HepG2 (cell line): ENCODE results near the gene SUCLG2. TPM values are rescaled to one million over a fixed set of nuclear protein-coding genes. Genes with fewer than 3 reads are reported as not detected.

Experiments
- ATF7-NPFF ChIP-seq: sonication (generic); formaldehyde crosslinking; IDR thresholded peaks from 2 replicates; pipeline ENCODE4 v1.8.1; 2023; ENCODE audit warnings: mild to moderate bottlenecking, low read depth, missing genetic modification reagents, moderate library complexity
- ELF4 ChIP-seq: sonication (generic); formaldehyde crosslinking; IDR thresholded peaks from 2 replicates; pipeline ENCODE4 v1.5.0; 2020; ENCODE audit warnings: missing genetic modification reagents, mild to moderate bottlenecking, moderate library complexity, borderline replicate concordance
- FLYWCH1 ChIP-seq: sonication (generic); formaldehyde crosslinking; IDR thresholded peaks from 2 replicates; pipeline ENCODE4 v1.8.1; 2023; ENCODE audit warnings: mild to moderate bottlenecking, missing genetic modification reagents
- HNRNPL ChIP-seq: fragments of 200-400 bp; formaldehyde crosslinking; IDR thresholded peaks from 2 replicates; pipeline ENCODE4 v1.6.1; 2017; ENCODE audit warnings: mild to moderate bottlenecking, low read depth, low read length
- NFE2 ChIP-seq: sonication (generic); formaldehyde crosslinking; IDR thresholded peaks from 2 replicates; pipeline ENCODE4 v1.4.0; 2020; ENCODE audit warnings: missing genetic modification reagents
- PPARG ChIP-seq: conservative IDR thresholded peaks from 2 replicates; pipeline ENCODE4 v1.6.1; 2016; ENCODE audit warnings: missing biosample characterization, missing genetic modification reagents
- SALL1 ChIP-seq: sonication (generic); formaldehyde crosslinking; IDR thresholded peaks from 2 replicates; pipeline ENCODE4 v1.8.0; 2022; ENCODE audit warnings: mild to moderate bottlenecking, missing genetic modification reagents
- TAF1 ChIP-seq: sonication (generic); formaldehyde crosslinking; IDR thresholded peaks from 2 replicates; pipeline ENCODE4 v1.4.0; 2020; ENCODE audit warnings: missing genetic modification reagents
- TBL1XR1 ChIP-seq: fragments of 150-350 bp; IDR thresholded peaks from 2 replicates; pipeline ENCODE4 v1.6.1; 2014; ENCODE audit warnings: borderline replicate concordance, low read length; ENCODE audit not compliant: partially characterized antibody
- ZFP36 ChIP-seq: fragments of 150-350 bp; IDR thresholded peaks from 2 replicates; pipeline ENCODE4 v1.6.1; 2018; ENCODE audit warnings: borderline replicate concordance, low read length, low read depth; ENCODE audit not compliant: partially characterized antibody
- ZNF121 ChIP-seq: sonication (generic); formaldehyde crosslinking; IDR thresholded peaks from 2 replicates; pipeline ENCODE4 v1.5.0; 2020; ENCODE audit warnings: mild to moderate bottlenecking, missing genetic modification reagents
- ZNF326 ChIP-seq: sonication (generic); formaldehyde crosslinking; IDR thresholded peaks from 2 replicates; pipeline ENCODE4 v1.4.0; 2020; ENCODE audit warnings: missing genetic modification reagents, borderline replicate concordance
- ZNF615 ChIP-seq: sonication (generic); formaldehyde crosslinking; IDR thresholded peaks from 2 replicates; pipeline ENCODE4 v1.5.0; 2020; ENCODE audit warnings: mild to moderate bottlenecking, missing genetic modification reagents, borderline replicate concordance
- ZSCAN20 ChIP-seq: sonication (generic); formaldehyde crosslinking; IDR thresholded peaks from 2 replicates; pipeline ENCODE4 v1.4.0; 2020; ENCODE audit warnings: missing genetic modification reagents, mild to moderate bottlenecking, borderline replicate concordance
- polyA plus RNA-seq, 8 experiments: library from polyadenylated mRNA; depleted of rRNA in 3 of 8; stranded (reverse) in 7 of 8; unstranded in 1 of 8; fragments of >200 nt; fragmentation: Illumina TruSeq in 4 of 8; extraction: Trizol in 4 of 8; gene quantifications; 2 replicates each; pipeline versions ENCODE4 v1.2.1 to v1.2.3, GENCODE V29; 2011 to 2016; ENCODE audit warnings: low read depth in 4 of 8, missing spikeins in 1 of 8, mixed read lengths in 1 of 8; ENCODE audit not compliant: insufficient read depth in 1 of 8
- total RNA-seq, 5 experiments: library from RNA; depleted of rRNA; stranded (reverse); fragments of >200 nt; fragmentation: Illumina TruSeq; extraction: Trizol; gene quantifications; 2 replicates each; pipeline ENCODE4 v1.2.3, GENCODE V29; 2016; ENCODE audit warnings: low read depth in 1 of 5
- TF ChIP-seq, protein P1 (sequence below): sonication (generic); formaldehyde crosslinking; IDR thresholded peaks from 2 replicates; pipeline ENCODE4 v1.8.0; 2022; ENCODE audit warnings: missing genetic modification reagents, low read depth, mild to moderate bottlenecking, borderline replicate concordance
- TF ChIP-seq, protein P2 (sequence below): sonication (generic); formaldehyde crosslinking; IDR thresholded peaks from 2 replicates; pipeline ENCODE4 v1.5.1; 2020; ENCODE audit warnings: missing genetic modification reagents, mild to moderate bottlenecking, borderline replicate concordance
- TF ChIP-seq, protein P3 (sequence below): IDR thresholded peaks from 2 replicates; pipeline ENCODE4 v1.6.1; 2016; ENCODE audit warnings: missing biosample characterization, missing genetic modification reagents, low read depth
- TF ChIP-seq, protein P4 (sequence below): IDR thresholded peaks from 2 replicates; pipeline ENCODE4 v1.6.1; 2016; ENCODE audit warnings: control low read depth
- TF ChIP-seq, protein P5 (sequence below): sonication (generic); formaldehyde crosslinking; IDR thresholded peaks from 2 replicates; pipeline ENCODE4 v1.5.0; 2020; ENCODE audit warnings: mild to moderate bottlenecking, missing genetic modification reagents

The SUCLG2 gene
- total and polyA plus RNA-seq, 2 of the 13 experiments (the other 11 are each of a cell fraction or from before 2014, with no cell fraction given), result 21.4 to 64.9 TPM

DNA sequence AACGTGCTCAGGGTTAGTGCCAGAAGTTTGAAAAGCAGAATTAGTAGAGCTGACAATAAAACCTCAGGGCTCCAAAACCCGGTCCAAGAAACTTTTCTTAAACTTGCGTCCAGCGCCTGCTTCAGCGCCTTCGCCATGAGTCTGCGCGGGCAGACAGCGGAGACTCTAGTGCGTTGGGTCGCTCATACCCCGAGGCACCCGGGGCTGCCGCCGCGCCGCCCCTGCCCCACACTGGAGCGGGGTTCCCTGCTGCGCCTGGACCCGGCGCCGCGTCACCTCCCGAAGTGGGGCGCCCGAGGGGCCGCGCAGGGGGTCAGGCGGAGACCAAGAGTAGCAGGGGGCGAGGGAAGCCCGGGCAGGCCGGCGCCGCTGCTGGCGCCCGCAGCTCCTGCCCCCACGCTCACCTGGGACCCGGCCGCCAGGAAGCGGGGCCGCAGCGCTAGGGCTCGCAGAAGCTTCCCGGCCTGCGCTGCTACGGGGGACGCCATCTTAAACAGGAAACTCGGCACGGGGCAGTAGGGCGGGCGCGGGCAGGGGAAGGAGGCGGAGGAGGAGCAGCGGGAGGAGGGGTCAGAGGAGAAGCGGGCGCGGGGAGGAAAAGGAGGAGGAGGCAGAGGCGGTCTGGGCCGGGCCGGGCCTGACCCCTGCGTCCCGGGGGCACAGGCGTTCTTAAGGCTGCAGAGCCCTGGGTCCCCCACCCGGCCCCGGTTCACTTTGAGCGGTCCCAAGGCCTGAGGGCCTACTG is at the start of gene SUCLG2 (continued):
- TF ChIP-seq PPARG (CRISPR knock-in tag), result no peak
- TF ChIP-seq TBL1XR1, result no peak
- TF ChIP-seq, protein P1, sequence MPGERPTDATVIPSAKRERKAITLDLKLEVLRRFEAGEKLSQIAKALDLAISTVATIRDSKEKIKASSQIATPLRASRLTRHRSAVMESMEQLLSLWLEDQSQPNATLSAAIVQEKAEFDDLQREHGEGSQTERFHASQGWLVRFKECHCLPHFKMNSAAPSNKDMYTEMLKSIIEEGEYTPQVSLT (CRISPR knock-in tag), result no peak; the same call in 1 of the 2 replicates
- peak; percentile 57; the same call in 1 of the 2 replicates for TF ChIP-seq ZNF121 (CRISPR knock-in tag)
- TF ChIP-seq, protein P2, sequence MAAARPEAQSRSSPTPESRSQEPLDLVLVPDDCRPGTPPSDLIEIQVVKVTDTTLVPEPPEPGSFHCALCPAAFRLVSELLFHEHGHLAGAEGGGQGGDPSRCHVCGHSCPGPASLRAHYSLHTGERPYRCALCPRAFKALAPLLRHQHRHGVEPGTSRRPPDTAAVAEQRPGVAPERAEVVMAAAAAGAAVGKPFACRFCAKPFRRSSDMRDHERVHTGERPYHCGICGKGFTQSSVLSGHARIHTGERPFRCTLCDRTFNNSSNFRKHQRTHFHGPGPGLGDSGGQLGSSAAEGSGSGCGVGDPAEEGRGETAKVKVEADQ (CRISPR knock-in tag), result peak; percentile 61; the same call in 1 of the 2 replicates
- TF ChIP-seq, protein P3, sequence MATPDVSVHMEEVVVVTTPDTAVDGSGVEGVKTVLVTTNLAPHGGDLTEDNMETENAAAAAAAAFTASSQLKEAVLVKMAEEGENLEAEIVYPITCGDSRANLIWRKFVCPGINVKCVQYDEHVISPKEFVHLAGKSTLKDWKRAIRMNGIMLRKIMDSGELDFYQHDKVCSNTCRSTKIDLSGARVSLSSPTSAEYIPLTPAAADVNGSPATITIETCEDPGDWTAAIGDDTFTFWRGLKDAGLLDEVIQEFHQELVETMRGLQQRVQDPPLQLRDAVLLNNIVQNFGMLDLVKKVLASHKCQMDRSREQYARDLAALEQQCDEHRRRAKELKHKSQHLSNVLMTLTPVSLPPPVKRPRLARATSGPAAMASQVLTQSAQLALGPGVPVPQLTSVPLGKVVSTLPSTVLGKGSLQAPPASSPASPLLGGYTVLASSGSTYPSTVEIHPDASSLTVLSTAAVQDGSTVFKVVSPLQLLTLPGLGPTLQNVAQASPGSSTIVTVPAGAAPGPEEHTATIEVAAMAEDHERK, result no peak
- TF ChIP-seq, protein P4, sequence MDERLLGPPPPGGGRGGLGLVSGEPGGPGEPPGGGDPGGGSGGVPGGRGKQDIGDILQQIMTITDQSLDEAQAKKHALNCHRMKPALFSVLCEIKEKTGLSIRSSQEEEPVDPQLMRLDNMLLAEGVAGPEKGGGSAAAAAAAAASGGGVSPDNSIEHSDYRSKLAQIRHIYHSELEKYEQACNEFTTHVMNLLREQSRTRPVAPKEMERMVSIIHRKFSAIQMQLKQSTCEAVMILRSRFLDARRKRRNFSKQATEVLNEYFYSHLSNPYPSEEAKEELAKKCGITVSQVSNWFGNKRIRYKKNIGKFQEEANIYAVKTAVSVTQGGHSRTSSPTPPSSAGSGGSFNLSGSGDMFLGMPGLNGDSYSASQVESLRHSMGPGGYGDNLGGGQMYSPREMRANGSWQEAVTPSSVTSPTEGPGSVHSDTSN (CRISPR knock-in tag), result no peak
- peak; percentile 91 for TF ChIP-seq ATF7-NPFF (CRISPR knock-in tag)
- TF ChIP-seq SALL1, result peak; percentile 64
- TF ChIP-seq, protein P5, sequence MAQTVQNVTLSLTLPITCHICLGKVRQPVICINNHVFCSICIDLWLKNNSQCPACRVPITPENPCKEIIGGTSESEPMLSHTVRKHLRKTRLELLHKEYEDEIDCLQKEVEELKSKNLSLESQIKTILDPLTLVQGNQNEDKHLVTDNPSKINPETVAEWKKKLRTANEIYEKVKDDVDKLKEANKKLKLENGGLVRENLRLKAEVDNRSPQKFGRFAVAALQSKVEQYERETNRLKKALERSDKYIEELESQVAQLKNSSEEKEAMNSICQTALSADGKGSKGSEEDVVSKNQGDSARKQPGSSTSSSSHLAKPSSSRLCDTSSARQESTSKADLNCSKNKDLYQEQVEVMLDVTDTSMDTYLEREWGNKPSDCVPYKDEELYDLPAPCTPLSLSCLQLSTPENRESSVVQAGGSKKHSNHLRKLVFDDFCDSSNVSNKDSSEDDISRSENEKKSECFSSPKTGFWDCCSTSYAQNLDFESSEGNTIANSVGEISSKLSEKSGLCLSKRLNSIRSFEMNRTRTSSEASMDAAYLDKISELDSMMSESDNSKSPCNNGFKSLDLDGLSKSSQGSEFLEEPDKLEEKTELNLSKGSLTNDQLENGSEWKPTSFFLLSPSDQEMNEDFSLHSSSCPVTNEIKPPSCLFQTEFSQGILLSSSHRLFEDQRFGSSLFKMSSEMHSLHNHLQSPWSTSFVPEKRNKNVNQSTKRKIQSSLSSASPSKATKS (CRISPR knock-in tag), result no peak
- TF ChIP-seq ZSCAN20, result no peak
- TF ChIP-seq ZFP36, result no peak
- TF ChIP-seq TAF1 (CRISPR knock-in tag), result peak; percentile 94
- no peak for TF ChIP-seq ZNF615
- peak; percentile 65; the same call in 1 of the 2 replicates for TF ChIP-seq FLYWCH1
- TF ChIP-seq NFE2 (CRISPR knock-in tag), result no peak
- TF ChIP-seq ZNF326, result no peak
- TF ChIP-seq ELF4 (CRISPR knock-in tag), result no peak
- peak; percentile 79; the same call in 1 of the 2 replicates for TF ChIP-seq HNRNPL
